Measurements from ENCODE around the gene SEMA6D. TPM values are rescaled to one million over a fixed set of nuclear protein-coding genes. Genes with fewer than 3 reads are reported as not detected.

Gene SEMA6D
- total and polyA plus RNA-seq, 10 of the 15 experiments (the other 5 are each of a cell fraction or from before 2014, with no cell fraction given): 0.01 to 0.52 (median 0.09) TPM; not detected in 6

- in situ Hi-C loops (cut with MboI): no loop called here
- no peak overlapping the region for H3K27ac ChIP-seq (ENCODE audit: control insufficient read depth, insufficient read depth)
- H3K4me3 ChIP-seq: no peak overlapping the region
- H3K9ac ChIP-seq (ENCODE audit: control insufficient read depth, insufficient read depth, low read length): no peak overlapping the region
- RAD21 ChIA-PET (ENCODE audit: unreplicated experiment): no interaction called here
- H2AFZ ChIP-seq (ENCODE audit: control insufficient read depth, low read depth, low read length): no peak overlapping the region
- no peak for FAIRE-seq
- H3K79me2 ChIP-seq (ENCODE audit: control insufficient read depth, insufficient read depth, low read length): no peaks in the 10 kb centered on the region
- intact Hi-C loops (cut with micrococcal nuclease; ENCODE audit: unreplicated experiment): no loop called here
- POLR2A ChIA-PET: no interaction called here
- peaks cover 9 to 21% of the 10 kb centered on the region in 2 experiments for H3K27me3 ChIP-seq (replicated peaks in 1 of 2; ENCODE audit: control insufficient read depth in 2 of 2, insufficient read depth in 2 of 2, low read length in 1 of 2)
- CTCF ChIA-PET: no interaction called here
- no peak for DNase-seq (ENCODE audit: low read depth, low spot score)
- TF ChIP-seq E4F1 (IDR thresholded peaks at IDR 0.05; ENCODE audit: borderline replicate concordance, partially characterized antibody) (no peak), ASH2L (IDR thresholded peaks at IDR 0.05; ENCODE audit: borderline replicate concordance, low read depth) (no peak), GATAD2B (conservative IDR thresholded peaks at IDR 0.05; ENCODE audit: low read depth) (no peak), GABPA (IDR thresholded peaks at IDR 0.05; ENCODE audit: low read depth) (no peak), STAT1 (conservative IDR thresholded peaks at IDR 0.05) (no peak), ZZZ3 (IDR thresholded peaks at IDR 0.05; ENCODE audit: control insufficient read depth, insufficient read length, low read depth) (no peak)
- H3K4me2 ChIP-seq (ENCODE audit: control insufficient read depth, insufficient read depth): no peak overlapping the region
- no peaks in the 10 kb centered on the region for H3K4me1 ChIP-seq (ENCODE audit: control insufficient read depth, insufficient read depth, low read length)
- no peaks in the 10 kb centered on the region for H4K20me1 ChIP-seq (ENCODE audit: control insufficient read depth, insufficient read depth)
- no peaks in the 10 kb centered on the region for H3K9me3 ChIP-seq (replicated peaks; ENCODE audit: control insufficient read depth, insufficient read depth, low read length)
- SMC1A ChIA-PET (ENCODE audit: uncharacterized antibody, unreplicated experiment): no interaction called here
- ATAC-seq: no peak
- no peaks in the 10 kb centered on the region for H3K36me3 ChIP-seq (ENCODE audit: control insufficient read depth in 2 of 2, insufficient read depth in 2 of 2, low read length in 1 of 2)
- BruUV-seq (replicated peaks): no TSS peak
Measured at GRCh38 chr15:47719730-47720129, 2.4 kb downstream of the SEMA6D start.

- Histone ChIP-seq H3K9me3 (replicated peaks; ENCODE audit: control insufficient read depth, insufficient read depth, low read length) (no peaks in the 10 kb centered on the region), H3K27me3 (replicated peaks in 1 of 2; ENCODE audit: control insufficient read depth in 2 of 2, insufficient read depth in 2 of 2, low read length in 1 of 2) (peaks cover 9 to 21% of the 10 kb centered on the region in 2 experiments), H3K9ac (ENCODE audit: control insufficient read depth, insufficient read depth, low read length) (no peak overlapping the region), H3K4me3 (no peak overlapping the region), H3K4me2 (ENCODE audit: control insufficient read depth, insufficient read depth) (no peak overlapping the region), H3K79me2 (ENCODE audit: control insufficient read depth, insufficient read depth, low read length) (no peaks in the 10 kb centered on the region), H3K4me1 (ENCODE audit: control insufficient read depth, insufficient read depth, low read length) (no peaks in the 10 kb centered on the region), H3K27ac (ENCODE audit: control insufficient read depth, insufficient read depth) (no peak overlapping the region), H3K36me3 (ENCODE audit: control insufficient read depth in 2 of 2, insufficient read depth in 2 of 2, low read length in 1 of 2) (no peaks in the 10 kb centered on the region), H2AFZ (ENCODE audit: control insufficient read depth, low read depth, low read length) (no peak overlapping the region), H4K20me1 (ENCODE audit: control insufficient read depth, insufficient read depth) (no peaks in the 10 kb centered on the region)
- intact Hi-C loops (cut with micrococcal nuclease; ENCODE audit: unreplicated experiment): no loop called here
- CTCF ChIA-PET: no interaction called here
- no TSS peak for BruUV-seq (replicated peaks)
- POLR2A ChIA-PET: no interaction called here
- SMC1A ChIA-PET (ENCODE audit: uncharacterized antibody, unreplicated experiment): no interaction called here
- WGBS (ENCODE audit: insufficient coverage, insufficient replicate concordance, low lambda C conversion rate, missing lambda C conversion rate): 45% methylated on average over 4 of the region's 4 CpGs
- DNase-seq (ENCODE audit: low read depth, low spot score) (no peak), ATAC-seq (no peak), FAIRE-seq (no peak)
- in situ Hi-C loops (cut with MboI): no loop called here
- RAD21 ChIA-PET (ENCODE audit: unreplicated experiment): no interaction called here
- no peak for TF ChIP-seq CBX3 (IDR thresholded peaks at IDR 0.05; ENCODE audit: borderline replicate concordance, low read depth)
- no peak for TF ChIP-seq KAT2A (conservative IDR thresholded peaks at IDR 0.05; ENCODE audit: control insufficient read depth, low read depth, low read length)
- no peak for TF ChIP-seq SMAD1 (IDR thresholded peaks at IDR 0.05; ENCODE audit: low read depth, partially characterized antibody)
- TF ChIP-seq SREBF1 (IDR thresholded peaks at IDR 0.05; ENCODE audit: low read length): no peak
- no peak for TF ChIP-seq ZBTB11 (CRISPR knock-in tag; IDR thresholded peaks at IDR 0.05)
- no peak for TF ChIP-seq CREB1 (IDR thresholded peaks at IDR 0.05; ENCODE audit: low read depth)
- TF ChIP-seq NFIC (IDR thresholded peaks at IDR 0.05; ENCODE audit: low read depth, low read length): no peak
Measured at GRCh38 chr15:47720555-47720954, 3.2 kb downstream of the SEMA6D start.
